Measurements from ENCODE around the gene UXS1.
"Not testable (repeated sequence)": the region's sequence is repeated elsewhere in the genome, so short reads cannot be mapped to it uniquely, and the experiment has no call there.

UXS1 gene

GRCh38 chr2:106193977-106194778, at the start of gene UXS1:
Gene UXS1 (minus strand): TSS chr2:106194301. CDS start chr2:106194241, 60 bp downstream.
- peak; percentile 98 for DNase-seq (ENCODE audit: low spot score)

- DNase-seq (ENCODE audit: low spot score), result not testable (repeated sequence)
Measured at GRCh38 chr2:106239491-106239890, 45.4 kb upstream of the UXS1 start.

GRCh38 chr2:106235392-106235791, 41.3 kb upstream of the UXS1 start:
- not testable (repeated sequence) for DNase-seq (ENCODE audit: low spot score)

- no peak for DNase-seq (ENCODE audit: low spot score)
Measured at GRCh38 chr2:106233350-106233706, 39.2 kb upstream of the UXS1 start.

- DNase-seq (ENCODE audit: low spot score), result no peak
Measured at GRCh38 chr2:106232638-106233349, 38.7 kb upstream of the UXS1 start.

- no peak for DNase-seq (ENCODE audit: low spot score)
Measured at GRCh38 chr2:106223347-106223746, 29.2 kb upstream of the UXS1 start.

GRCh38 chr2:106222057-106222456, 28.0 kb upstream of the UXS1 start:
- not testable (repeated sequence) for DNase-seq (ENCODE audit: low spot score)

- DNase-seq (ENCODE audit: low spot score), result no peak
Measured at GRCh38 chr2:106219813-106220212, 25.7 kb upstream of the UXS1 start.

GRCh38 chr2:106219157-106219556, 25.1 kb upstream of the UXS1 start:
- not testable (repeated sequence) for DNase-seq (ENCODE audit: low spot score)

- DNase-seq (ENCODE audit: low spot score), result no peak
Measured at GRCh38 chr2:106208874-106209273, 14.8 kb upstream of the UXS1 start.

GRCh38 chr2:106208399-106208798, 14.3 kb upstream of the UXS1 start:
- no peak for DNase-seq (ENCODE audit: low spot score)

GRCh38 chr2:106207246-106207645, 13.1 kb upstream of the UXS1 start:
- DNase-seq (ENCODE audit: low spot score), result no peak

GRCh38 chr2:106205488-106205887, 11.4 kb upstream of the UXS1 start:
- no peak for DNase-seq (ENCODE audit: low spot score)

- DNase-seq (ENCODE audit: low spot score), result not testable (repeated sequence)
Measured at GRCh38 chr2:106204551-106204950, 10.4 kb upstream of the UXS1 start.

- DNase-seq (ENCODE audit: low spot score), result no peak
Measured at GRCh38 chr2:106201661-106202060, 7.6 kb upstream of the UXS1 start.

- no peak for DNase-seq (ENCODE audit: low spot score)
Measured at GRCh38 chr2:106197878-106198277, 3.8 kb upstream of the UXS1 start.

- DNase-seq (ENCODE audit: low spot score), result no peak
Measured at GRCh38 chr2:106195981-106196380, 1.9 kb upstream of the UXS1 start.

GRCh38 chr2:106195456-106195855, 1.4 kb upstream of the UXS1 start:
- no peak for DNase-seq (ENCODE audit: low spot score)

GRCh38 chr2:106193690-106193976, 468 bp downstream of the UXS1 start:
- DNase-seq (ENCODE audit: low spot score), result no peak

- DNase-seq (ENCODE audit: low spot score), result peak; percentile 63
Measured at GRCh38 chr2:106192752-106193689, 1.1 kb downstream of the UXS1 start.

GRCh38 chr2:106191511-106192016, 2.5 kb downstream of the UXS1 start:
- DNase-seq (ENCODE audit: low spot score), result no peak

- DNase-seq (ENCODE audit: low spot score), result no peak
Measured at GRCh38 chr2:106189764-106190468, 4.2 kb downstream of the UXS1 start.

Data from D341Med (cell line).